ENCODE results near the gene CPT1B.

- TF ChIP-seq EZH2phosphoT487 (IDR thresholded peaks at IDR 0.05; ENCODE audit: unreplicated experiment) (no peak), CTCF (conservative IDR thresholded peaks at IDR 0.05; ENCODE audit: low read depth in 2 of 2) (no peak), CREB1 (CRISPR knock-in tag; IDR thresholded peaks at IDR 0.05; ENCODE audit: low read depth) (no peak), POLR2AphosphoS5 (IDR thresholded peaks at IDR 0.05; ENCODE audit: low read depth) (no peak), EZH2 (IDR thresholded peaks at IDR 0.05; ENCODE audit: low read depth, unreplicated experiment) (no peak), REST (IDR thresholded peaks at IDR 0.05; ENCODE audit: unreplicated experiment) (no peak), ZNF331 (CRISPR knock-in tag; IDR thresholded peaks at IDR 0.05; ENCODE audit: low read depth) (no peak), STAT1 (IDR thresholded peaks at IDR 0.05; ENCODE audit: unreplicated experiment) (no peak), JUNB (IDR thresholded peaks at IDR 0.05; ENCODE audit: unreplicated experiment) (no peak), NANOG (IDR thresholded peaks at IDR 0.05; ENCODE audit: borderline replicate concordance) (no peak), ETS1 (IDR thresholded peaks at IDR 0.05) (no peak)
Measured at GRCh38 chr22:50581031-50581949, 3.1 kb upstream of the CPT1B start.

Measured in GM23338 (cell line).